Activated CD4-positive, alpha-beta memory T cell treated with anti-CD3 and anti-CD28 coated beads for 36 hours (primary cell): ENCODE data around the gene CFAP43. TPM values are rescaled to one million over a fixed set of nuclear protein-coding genes. Genes with fewer than 3 reads are reported as not detected.

Source experiments
- CTCF ChIA-PET: fragments of 350-600 bp; sonication (Branson Sonifier 250); formaldehyde crosslinking; loops from one replicate; lab custom pipeline; 2021; ENCODE audit warnings: antibody characterized with exemption, inconsistent platforms; lab: Charles Lee
- POLR2A ChIA-PET: fragments of 350-600 bp; sonication (Branson Sonifier 250); formaldehyde crosslinking; loops from one replicate; lab custom pipeline; 2021; ENCODE audit warnings: antibody characterized with exemption; lab: Charles Lee
- DNase-seq: peaks from one replicate; pipeline ENCODE4 v3.0.0-alpha.2; 2020
- H3K27ac Mint-ChIP-seq: one replicate; pipeline ENCODE4 v1.8.0; 2021; ENCODE audit warnings: mixed read lengths
- H3K27me3 Mint-ChIP-seq: one replicate; pipeline ENCODE4 v1.8.0; 2021; ENCODE audit warnings: mixed read lengths
- H3K36me3 Mint-ChIP-seq: one replicate; pipeline ENCODE4 v1.8.0; 2021; ENCODE audit warnings: mixed read lengths
- H3K4me1 Mint-ChIP-seq: one replicate; pipeline ENCODE4 v1.8.0; 2021; ENCODE audit warnings: low read depth, mixed read lengths
- H3K4me3 Mint-ChIP-seq: one replicate; pipeline ENCODE4 v1.8.0; 2021; ENCODE audit warnings: mild to moderate bottlenecking, mixed read lengths
- H3K9me3 Mint-ChIP-seq: one replicate; pipeline ENCODE4 v1.8.0; 2021; ENCODE audit warnings: mixed read lengths
- intact Hi-C: fragments of 100-400 bp; cut with micrococcal nuclease; formaldehyde crosslinking; loops from one replicate; pipeline ENCODE4 v1.15.1; 2023
- total RNA-seq, 2 experiments: library from RNA; stranded (reverse); gene quantifications; one replicate each; pipeline ENCODE4 v1.2.3, GENCODE V29; 2021

The CFAP43 gene
- total RNA-seq, 2 experiments from 2014 or later: 0.19 to 0.22 TPM

DNA sequence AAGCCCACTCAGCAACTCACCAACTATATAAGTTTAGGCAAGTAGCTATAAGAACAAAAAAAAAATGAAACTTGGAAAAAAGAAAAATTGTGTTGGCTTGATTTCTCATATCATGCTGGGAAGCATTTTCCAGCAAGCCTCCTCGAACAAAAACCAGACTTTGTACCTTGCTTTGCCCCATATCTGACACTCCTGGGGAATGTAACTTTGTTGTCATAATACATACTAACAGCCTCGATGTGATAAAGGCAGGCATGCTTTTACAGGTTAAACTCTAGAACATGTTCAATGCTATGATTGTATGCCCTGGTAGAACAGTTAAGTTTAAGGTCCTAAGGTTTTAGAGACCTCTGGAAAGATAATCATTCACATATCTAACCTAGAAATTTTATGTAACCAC, 11.6 kb downstream of the CFAP43 start:
- intact Hi-C loops: no loop called here
- Mint-ChIP-seq H3K4me1 (no peaks in the 10 kb centered on the region), H3K36me3 (no peaks in the 10 kb centered on the region), H3K9me3 (no peaks in the 10 kb centered on the region), H3K27me3 (peaks cover 6% of the 10 kb centered on the region), H3K27ac (no peak overlapping the region), H3K4me3 (no peak overlapping the region)
- ChIA-PET POLR2A (no interaction called here), CTCF (no interaction called here)
- no peak for DNase-seq

DNA sequence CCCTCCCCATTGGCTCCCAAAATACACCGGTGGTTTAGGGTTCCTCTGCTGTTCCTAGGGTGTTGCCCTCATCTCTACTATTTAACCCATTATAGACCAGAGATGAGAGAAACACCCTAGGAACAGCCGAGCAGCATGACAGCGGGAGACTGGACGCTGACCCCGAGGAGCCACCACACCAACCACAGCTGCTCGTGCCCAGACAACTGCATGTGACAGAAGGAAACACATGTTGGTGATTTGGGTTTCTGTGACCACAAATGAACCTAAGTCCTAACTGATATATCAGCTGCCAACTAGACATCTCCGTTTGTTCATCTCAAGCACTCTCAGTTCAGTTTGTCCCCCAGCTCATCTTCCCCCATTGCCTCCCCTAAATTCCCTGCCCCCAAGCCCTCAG, 13.4 kb downstream of the CFAP43 start:
- ChIA-PET CTCF (no interaction called here), POLR2A (no interaction called here)
- no peak for DNase-seq
- Mint-ChIP-seq H3K9me3 (no peaks in the 10 kb centered on the region), H3K4me3 (no peak overlapping the region), H3K4me1 (no peaks in the 10 kb centered on the region), H3K27ac (no peak overlapping the region), H3K36me3 (no peaks in the 10 kb centered on the region), H3K27me3 (peaks cover 5% of the 10 kb centered on the region)
- intact Hi-C loops: no loop called here

GRCh38 chr10:104216631-104217030, 15.5 kb downstream of the CFAP43 start:
- H3K27me3 Mint-ChIP-seq: peaks cover 6% of the 10 kb centered on the region
- ChIA-PET POLR2A (no interaction called here), CTCF (interaction anchor here (1.0 kb wide), 1 partner anchor 58 kb away, joined by 3 read pairs; no protein-coding TSS in a partner anchor)
- H3K4me3 Mint-ChIP-seq: no peak overlapping the region
- no peak for DNase-seq
- H3K27ac Mint-ChIP-seq: no peak overlapping the region
- H3K36me3 Mint-ChIP-seq: no peaks in the 10 kb centered on the region
- no peaks in the 10 kb centered on the region for H3K4me1 Mint-ChIP-seq
- intact Hi-C loops: no loop called here
- no peaks in the 10 kb centered on the region for H3K9me3 Mint-ChIP-seq

GRCh38 chr10:104209575-104210198, 22.5 kb downstream of the CFAP43 start:
- no peak overlapping the region for H3K4me3 Mint-ChIP-seq
- ChIA-PET POLR2A (interaction anchor here (0.7 kb wide), 1 partner anchor 16 kb away, joined by 3 read pairs; no protein-coding TSS in a partner anchor), CTCF (interaction anchor here (0.8 to 1.9 kb wide), 7 partner anchors 46 to 497 kb away, joined by 3 to 13 read pairs (median 3); no protein-coding TSS in a partner anchor)
- H3K27me3 Mint-ChIP-seq: peaks cover 12% of the 10 kb centered on the region
- H3K4me1 Mint-ChIP-seq: no peaks in the 10 kb centered on the region
- H3K9me3 Mint-ChIP-seq: no peaks in the 10 kb centered on the region
- intact Hi-C loops: loop anchor here (1.0 to 10.0 kb wide), 3 partner anchors 165 to 497 kb away; no protein-coding TSS in a partner anchor
- no peaks in the 10 kb centered on the region for H3K36me3 Mint-ChIP-seq
- no peak overlapping the region for H3K27ac Mint-ChIP-seq
- peak; percentile 44 for DNase-seq

DNA sequence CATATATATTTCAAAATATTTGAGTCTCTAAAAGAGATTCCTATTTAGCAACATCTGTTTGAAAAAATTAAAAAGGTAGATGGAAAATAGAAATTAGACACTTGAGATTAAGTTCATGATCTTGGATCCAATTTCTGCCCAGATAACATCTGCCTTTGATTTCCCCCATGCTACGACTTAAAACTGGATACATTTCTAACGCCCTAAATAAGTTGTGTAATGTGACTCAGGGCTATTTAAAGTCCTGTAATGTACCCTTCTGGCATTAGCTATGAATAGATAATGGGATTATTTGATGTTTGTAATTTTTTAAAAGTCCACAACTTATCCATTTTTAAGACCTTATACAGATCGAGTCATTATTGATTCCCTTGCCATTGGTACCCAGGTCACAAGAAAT, 23.4 kb downstream of the CFAP43 start:
- CTCF ChIA-PET: interaction anchor here (1.9 kb wide), 1 partner anchor 321 kb away, joined by 13 read pairs; no protein-coding TSS in a partner anchor
- no peak overlapping the region for H3K4me3 Mint-ChIP-seq
- no peak for DNase-seq
- POLR2A ChIA-PET: no interaction called here
- no peaks in the 10 kb centered on the region for H3K36me3 Mint-ChIP-seq
- H3K27ac Mint-ChIP-seq: no peak overlapping the region
- intact Hi-C loops: loop anchor here (1.0 to 10.0 kb wide), 3 partner anchors 164 to 496 kb away; no protein-coding TSS in a partner anchor
- no peaks in the 10 kb centered on the region for H3K9me3 Mint-ChIP-seq
- H3K27me3 Mint-ChIP-seq: peaks cover 12% of the 10 kb centered on the region
- H3K4me1 Mint-ChIP-seq: no peaks in the 10 kb centered on the region

- H3K9me3 Mint-ChIP-seq: peaks cover 4% of the 10 kb centered on the region
- POLR2A ChIA-PET: no interaction called here
- no peak for DNase-seq
- no peaks in the 10 kb centered on the region for H3K4me1 Mint-ChIP-seq
- H3K27me3 Mint-ChIP-seq: peaks cover 3% of the 10 kb centered on the region
- CTCF ChIA-PET: no interaction called here
- H3K36me3 Mint-ChIP-seq: no peaks in the 10 kb centered on the region
- intact Hi-C loops: loop anchor here (10.0 kb wide), 1 partner anchor 157 kb away; no protein-coding TSS in a partner anchor
- no peak overlapping the region for H3K4me3 Mint-ChIP-seq
- no peak overlapping the region for H3K27ac Mint-ChIP-seq
Observed at GRCh38 chr10:104202231-104202630, 29.9 kb downstream of the CFAP43 start.

DNA sequence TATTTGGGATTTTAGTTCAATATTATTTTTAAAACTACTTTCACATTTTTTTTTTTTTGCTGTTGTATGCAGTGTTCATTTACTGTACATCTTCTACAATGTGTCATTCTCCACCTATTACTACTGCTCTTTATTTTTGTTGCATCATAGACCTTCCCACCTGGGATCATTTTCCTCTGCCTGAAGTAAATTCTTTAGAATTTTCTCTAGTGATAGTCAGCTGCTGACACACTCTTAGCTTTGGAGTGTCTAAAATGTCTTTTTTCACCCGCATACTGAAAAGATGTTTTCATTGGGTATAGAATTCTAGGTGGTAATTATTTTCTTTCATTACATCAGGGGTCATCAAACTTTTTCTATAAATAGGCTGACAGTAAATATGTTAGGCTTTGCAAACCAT, 30.5 kb downstream of the CFAP43 start:
- intact Hi-C loops: loop anchor here (10.0 kb wide), 1 partner anchor 157 kb away; no protein-coding TSS in a partner anchor
- Mint-ChIP-seq H3K27me3 (no peaks in the 10 kb centered on the region), H3K36me3 (no peaks in the 10 kb centered on the region), H3K9me3 (peaks cover 4% of the 10 kb centered on the region), H3K4me3 (no peak overlapping the region), H3K27ac (no peak overlapping the region), H3K4me1 (no peaks in the 10 kb centered on the region)
- DNase-seq: no peak
- POLR2A ChIA-PET: no interaction called here
- CTCF ChIA-PET: no interaction called here

- no peak overlapping the region for H3K4me3 Mint-ChIP-seq
- CTCF ChIA-PET: no interaction called here
- POLR2A ChIA-PET: no interaction called here
- peaks cover 4% of the 10 kb centered on the region for H3K27me3 Mint-ChIP-seq
- no peaks in the 10 kb centered on the region for H3K4me1 Mint-ChIP-seq
- peaks cover 4% of the 10 kb centered on the region for H3K9me3 Mint-ChIP-seq
- intact Hi-C loops: no loop called here
- no peak for DNase-seq
- no peaks in the 10 kb centered on the region for H3K36me3 Mint-ChIP-seq
- H3K27ac Mint-ChIP-seq: no peak overlapping the region
Observed at GRCh38 chr10:104199567-104199966, 32.6 kb downstream of the CFAP43 start.

GRCh38 chr10:104197364-104197763, 34.8 kb downstream of the CFAP43 start:
- Mint-ChIP-seq H3K27me3 (peaks cover 6% of the 10 kb centered on the region), H3K4me1 (no peaks in the 10 kb centered on the region), H3K9me3 (peaks cover 3% of the 10 kb centered on the region), H3K4me3 (no peak overlapping the region), H3K36me3 (no peaks in the 10 kb centered on the region), H3K27ac (no peak overlapping the region)
- DNase-seq: no peak
- ChIA-PET POLR2A (no interaction called here), CTCF (no interaction called here)
- intact Hi-C loops: no loop called here

DNA sequence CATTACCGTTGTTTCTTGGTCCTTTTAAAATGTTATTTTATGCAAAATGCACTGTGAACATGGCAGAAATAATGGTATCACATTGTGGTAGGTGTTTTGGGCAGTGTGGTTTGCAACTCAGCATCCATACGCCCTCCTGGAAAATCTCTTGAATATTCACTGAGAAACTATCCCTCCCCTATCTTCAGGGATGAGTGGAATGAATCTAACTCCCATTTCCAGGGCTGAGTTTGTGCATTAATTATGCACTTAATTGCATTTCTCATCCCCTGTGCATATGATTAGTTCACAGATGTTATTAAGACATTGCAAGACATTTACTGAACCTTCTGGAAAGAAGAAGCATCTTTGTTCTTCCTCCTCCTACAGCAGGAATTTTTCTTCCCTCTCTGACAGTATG, 36.5 kb downstream of the CFAP43 start:
- ChIA-PET CTCF (no interaction called here), POLR2A (no interaction called here)
- intact Hi-C loops: no loop called here
- no peak for DNase-seq
- Mint-ChIP-seq H3K4me3 (no peak overlapping the region), H3K27me3 (peaks cover 6% of the 10 kb centered on the region), H3K27ac (no peak overlapping the region), H3K4me1 (no peaks in the 10 kb centered on the region), H3K9me3 (no peaks in the 10 kb centered on the region), H3K36me3 (no peaks in the 10 kb centered on the region)

DNA sequence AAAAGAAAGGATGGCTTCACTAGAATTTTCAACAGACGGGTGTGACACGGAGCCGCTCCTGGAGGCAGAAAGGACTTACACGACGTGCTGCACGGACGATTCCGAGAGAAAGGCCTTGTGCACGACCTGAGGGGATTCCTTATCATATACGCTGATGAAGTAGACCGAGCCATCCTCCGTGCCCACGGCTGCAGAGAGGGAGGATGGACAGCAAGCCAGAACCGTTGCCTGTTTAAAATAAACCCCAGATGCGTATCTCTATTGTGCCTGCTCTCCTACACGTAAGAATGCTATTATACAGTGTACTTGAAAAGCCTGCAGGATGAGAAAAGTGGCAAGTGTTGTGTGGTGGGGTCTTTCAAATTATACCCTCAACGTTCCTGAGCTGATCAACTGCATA, 38.4 kb downstream of the CFAP43 start:
- Mint-ChIP-seq H3K36me3 (no peaks in the 10 kb centered on the region), H3K4me3 (no peak overlapping the region), H3K4me1 (no peaks in the 10 kb centered on the region), H3K9me3 (no peaks in the 10 kb centered on the region), H3K27ac (no peak overlapping the region), H3K27me3 (peaks cover 9% of the 10 kb centered on the region)
- ChIA-PET POLR2A (no interaction called here), CTCF (no interaction called here)
- DNase-seq: no peak
- intact Hi-C loops: no loop called here

GRCh38 chr10:104190695-104191094, 41.5 kb downstream of the CFAP43 start:
- POLR2A ChIA-PET: no interaction called here
- intact Hi-C loops: no loop called here
- H3K27ac Mint-ChIP-seq: no peak overlapping the region
- no peaks in the 10 kb centered on the region for H3K36me3 Mint-ChIP-seq
- H3K27me3 Mint-ChIP-seq: peaks cover 6% of the 10 kb centered on the region
- no peak overlapping the region for H3K4me3 Mint-ChIP-seq
- no peaks in the 10 kb centered on the region for H3K9me3 Mint-ChIP-seq
- CTCF ChIA-PET: interaction anchor here (1.1 to 1.5 kb wide), 2 partner anchors 249 to 302 kb away, joined by 3 read pairs; no protein-coding TSS in a partner anchor
- no peaks in the 10 kb centered on the region for H3K4me1 Mint-ChIP-seq
- DNase-seq: no peak

- intact Hi-C loops: no loop called here
- H3K4me1 Mint-ChIP-seq: peaks cover 3% of the 10 kb centered on the region
- no peak overlapping the region for H3K27ac Mint-ChIP-seq
- DNase-seq: no peak
- H3K4me3 Mint-ChIP-seq: no peak overlapping the region
- peaks cover 2% of the 10 kb centered on the region for H3K27me3 Mint-ChIP-seq
- H3K9me3 Mint-ChIP-seq: no peaks in the 10 kb centered on the region
- ChIA-PET CTCF (interaction anchor here (1.5 kb wide), 1 partner anchor 9 kb away, joined by 4 read pairs; no protein-coding TSS in a partner anchor), POLR2A (no interaction called here)
- H3K36me3 Mint-ChIP-seq: no peaks in the 10 kb centered on the region
Observed at GRCh38 chr10:104183682-104184081, 48.5 kb downstream of the CFAP43 start.
